GM23338 (cell line): ENCODE data around the gene SLC25A44. TPM values are rescaled to one million over a fixed set of nuclear protein-coding genes. Genes with fewer than 3 reads are reported as not detected.

Experiments
- ATAC-seq: fragments of 200-7000 bp; cut with Tn5 transposase; 3 replicates; pipeline ENCODE4 v1.9.1; 2020
- DNase-seq: peaks from one replicate; pipeline ENCODE4 v3.0.0-alpha.2; 2015; ENCODE audit warnings: low spot score
- H2AFZ ChIP-seq: fragments of 200-600 bp; sonication (generic); 2 replicates; pipeline ENCODE4 v1.8.0; 2016; ENCODE audit warnings: antibody characterized with exemption, mild to moderate bottlenecking, moderate library complexity
- H3F3A ChIP-seq: fragments of 200-600 bp; sonication (generic); replicated peaks from 2 replicates; pipeline ENCODE4 v1.8.0; 2017; ENCODE audit warnings: antibody characterized with exemption, mixed run types, low read depth
- H3K27ac ChIP-seq: fragments of 200-600 bp; sonication (generic); 2 replicates; pipeline ENCODE4 v1.6.1; 2016; ENCODE audit warnings: low read depth
- H3K27me3 ChIP-seq: fragments of 200-600 bp; sonication (generic); 2 replicates; pipeline ENCODE4 v1.8.0; 2016; ENCODE audit warnings: mild to moderate bottlenecking, mixed run types, moderate library complexity; ENCODE audit not compliant: insufficient read depth
- H3K36me3 ChIP-seq: fragments of 200-600 bp; sonication (generic); 2 replicates; pipeline ENCODE4 v1.8.0; 2016; ENCODE audit warnings: mild to moderate bottlenecking; ENCODE audit not compliant: insufficient read depth
- H3K4me1 ChIP-seq: fragments of 200-600 bp; sonication (generic); 2 replicates; pipeline ENCODE4 v1.8.0; 2016; ENCODE audit warnings: mild to moderate bottlenecking, moderate library complexity; ENCODE audit not compliant: insufficient read depth
- H3K4me2 ChIP-seq: fragments of 200-600 bp; sonication (generic); 2 replicates; pipeline ENCODE4 v1.7.1; 2017; ENCODE audit warnings: mixed run types
- H3K4me3 ChIP-seq: fragments of 200-600 bp; sonication (generic); 2 replicates; pipeline ENCODE4 v1.6.1; 2016; ENCODE audit warnings: mixed run types
- H3K79me2 ChIP-seq: fragments of 200-600 bp; sonication (generic); replicated peaks from 2 replicates; pipeline ENCODE4 v1.8.0; 2017; ENCODE audit warnings: mild to moderate bottlenecking; ENCODE audit not compliant: insufficient read depth
- H3K9me2 ChIP-seq: fragments of 200-600 bp; sonication (generic); 2 replicates; pipeline ENCODE4 v1.8.0; 2017; ENCODE audit not compliant: insufficient read depth
- H4K20me1 ChIP-seq: fragments of 200-600 bp; sonication (generic); replicated peaks from 2 replicates; pipeline ENCODE4 v1.8.0; 2017; ENCODE audit warnings: mild to moderate bottlenecking; ENCODE audit not compliant: insufficient read depth
- H3K27ac Mint-ChIP-seq: 2 replicates; pipeline ENCODE4 v1.8.0; 2020; ENCODE audit warnings: inconsistent platforms, mild to moderate bottlenecking, moderate library complexity, mixed read lengths
- H3K27me3 Mint-ChIP-seq: 3 replicates; pipeline ENCODE4 v1.8.0; 2022; ENCODE audit warnings: low read depth, mild to moderate bottlenecking, moderate library complexity, mixed read lengths, inconsistent platforms; ENCODE audit not compliant: insufficient read depth, poor library complexity
- H3K36me3 Mint-ChIP-seq: 3 replicates; pipeline ENCODE4 v1.8.0; 2021; ENCODE audit warnings: low read depth, mild to moderate bottlenecking, inconsistent platforms, moderate library complexity, mixed read lengths
- H3K4me1 Mint-ChIP-seq: 3 replicates; pipeline ENCODE4 v1.8.0; 2020; ENCODE audit warnings: mild to moderate bottlenecking, inconsistent platforms, mixed read lengths
- H3K4me3 Mint-ChIP-seq: 3 replicates; pipeline ENCODE4 v1.8.0; 2021; ENCODE audit warnings: moderate library complexity, mild to moderate bottlenecking, inconsistent platforms, mixed read lengths
- H3K9me3 Mint-ChIP-seq: 3 replicates; pipeline ENCODE4 v1.8.0; 2020; ENCODE audit warnings: moderate library complexity, mild to moderate bottlenecking, inconsistent platforms, mixed read lengths
- CREB1 ChIP-seq: fragments of 250-450 bp; sonication (Bioruptor Pico); IDR thresholded peaks from 2 replicates; pipeline ENCODE4 v1.5.0; 2020; ENCODE audit warnings: low read depth, mild to moderate bottlenecking, moderate library complexity
- CTCF ChIP-seq, 2 experiments: fragments of 200-600 bp in 1 of 2; sonication (generic) in 1 of 2; conservative IDR thresholded peaks; 2 replicates each; pipeline versions ENCODE4 v1.5.1 to v1.6.1; 2016 to 2017; ENCODE audit warnings: antibody characterized with exemption in 2 of 2, low read depth in 2 of 2, mild to moderate bottlenecking in 2 of 2, moderate library complexity in 1 of 2
- ETS1 ChIP-seq: IDR thresholded peaks from 2 replicates; pipeline ENCODE4 v1.6.1; 2016; ENCODE audit warnings: antibody characterized with exemption
- EZH2 ChIP-seq: fragments of 200-600 bp; sonication (generic); IDR thresholded peaks from one replicate; pipeline ENCODE4 v1.8.0; 2017; ENCODE audit warnings: antibody characterized with exemption, mild to moderate bottlenecking, low read depth; ENCODE audit not compliant: unreplicated experiment
- JUNB ChIP-seq: IDR thresholded peaks from one replicate; pipeline ENCODE4 v1.6.1; 2016; ENCODE audit warnings: antibody characterized with exemption; ENCODE audit not compliant: unreplicated experiment
- NANOG ChIP-seq: IDR thresholded peaks from 2 replicates; pipeline ENCODE4 v1.6.1; 2016; ENCODE audit warnings: antibody characterized with exemption, borderline replicate concordance
- STAT1 ChIP-seq: IDR thresholded peaks from one replicate; pipeline ENCODE4 v1.6.1; 2016; ENCODE audit warnings: antibody characterized with exemption; ENCODE audit not compliant: unreplicated experiment
- ZNF114 ChIP-seq: fragments of 250-450 bp; sonication (Bioruptor Pico); IDR thresholded peaks from 2 replicates; pipeline ENCODE4 v1.5.0; 2020; ENCODE audit warnings: mild to moderate bottlenecking, moderate library complexity
- ZNF462 ChIP-seq: fragments of 250-450 bp; sonication (Bioruptor Pico); IDR thresholded peaks from 2 replicates; pipeline ENCODE4 v1.5.0; 2020; ENCODE audit warnings: mild to moderate bottlenecking, moderate library complexity
- polyA plus RNA-seq: library from polyadenylated mRNA; unstranded; fragments of >200 nt; fragmentation: Nextera tagmentation; extraction: Ambion mirVana; gene quantifications from 2 replicates; pipeline ENCODE4 v1.2.1, GENCODE V29; 2016
- total RNA-seq: library from RNA; depleted of rRNA; stranded (reverse); fragments of >200 nt; shearing (Covaris generic); gene quantifications from 2 replicates; pipeline ENCODE4 v1.2.3, GENCODE V29; 2014

Gene SLC25A44
- total and polyA plus RNA-seq, 2 experiments from 2014 or later: 7.0 to 25.1 TPM

- DNase-seq: peak; percentile 30
- H3K27me3 Mint-ChIP-seq: peaks cover 1% of the 10 kb centered on the region
These were observed 65.9 kb downstream of the SLC25A44 start for GRCh38 chr1:156259805-156260204.

More at GRCh38 chr1:156259805-156260204, 65.9 kb downstream of the SLC25A44 start:
- H3K27me3 ChIP-seq: no peaks in the 10 kb centered on the region
- H3K36me3 Mint-ChIP-seq: peaks cover 81% of the 10 kb centered on the region
- no peaks in the 10 kb centered on the region for H3K9me2 ChIP-seq
- no peak overlapping the region for H3K27ac Mint-ChIP-seq
- no peaks in the 10 kb centered on the region for H3K9me3 Mint-ChIP-seq
- no peak overlapping the region for H3K4me3 Mint-ChIP-seq
- peaks cover 10% of the 10 kb centered on the region; the same call in 1 of the 2 replicates for H3F3A ChIP-seq
- H3K4me1 Mint-ChIP-seq: no peaks in the 10 kb centered on the region
- TF ChIP-seq NANOG (no peak), CTCF (conservative IDR thresholded peaks at IDR 0.05; ENCODE audit: low read depth in 2 of 2) (peak; percentile 13 to 50; a peak in 3 of 4 replicates), STAT1 (no peak), ZNF114 (no peak), ETS1 (no peak), CREB1 (CRISPR knock-in tag) (no peak), EZH2 (no peak), JUNB (no peak), ZNF462 (no peak)
- H3K27ac ChIP-seq: no peak overlapping the region
- H3K79me2 ChIP-seq: no peaks in the 10 kb centered on the region
- ATAC-seq: peak; percentile 53; the same call in 2 of the 3 replicates
- no peak overlapping the region for H2AFZ ChIP-seq
- no peak overlapping the region for H3K4me2 ChIP-seq
- H4K20me1 ChIP-seq: peaks cover 16% of the 10 kb centered on the region
- H3K4me3 ChIP-seq: no peak overlapping the region
- peaks cover 63% of the 10 kb centered on the region for H3K36me3 ChIP-seq
- no peaks in the 10 kb centered on the region for H3K4me1 ChIP-seq
